GM21717 (cell line): Measurements from ENCODE around the gene NRF1.

ENCODE experiments used
- ATAC-seq: cut with Tn5 transposase; IDR thresholded peaks from one replicate; pipeline ENCODE4 v1.9.1; 2021; ENCODE audit warnings: mild to moderate bottlenecking, moderate library complexity; ENCODE audit not compliant: unreplicated experiment

Gene NRF1

DNA sequence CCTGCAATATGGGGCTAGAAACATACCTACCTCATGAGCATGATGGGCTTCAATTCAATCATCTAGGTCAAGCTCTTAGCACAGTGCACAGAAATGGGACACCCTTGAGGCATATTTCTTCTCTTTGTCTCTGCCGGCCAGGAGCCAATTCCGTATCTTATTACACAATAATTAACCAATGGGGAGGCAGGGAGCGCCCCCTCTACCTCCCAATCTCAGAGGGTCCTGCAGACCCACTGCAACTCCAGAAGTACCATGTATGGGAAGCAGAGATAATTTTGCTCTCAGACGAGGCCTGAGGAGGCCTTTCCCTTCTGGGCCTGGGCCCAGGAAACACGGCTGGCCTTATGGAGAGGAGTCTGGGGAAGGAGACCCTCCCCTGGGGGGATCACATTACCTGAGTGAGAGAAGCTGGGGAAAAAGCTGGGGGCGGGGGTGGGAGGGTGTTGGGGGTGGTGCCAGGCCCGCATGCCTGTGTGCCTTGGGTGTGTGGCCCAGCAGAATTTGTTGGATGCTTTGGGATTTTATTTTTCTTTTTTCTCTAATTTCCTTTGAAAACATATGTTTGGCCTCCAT lies 185.8 kb downstream of the NRF1 start:
- no peak for ATAC-seq

DNA sequence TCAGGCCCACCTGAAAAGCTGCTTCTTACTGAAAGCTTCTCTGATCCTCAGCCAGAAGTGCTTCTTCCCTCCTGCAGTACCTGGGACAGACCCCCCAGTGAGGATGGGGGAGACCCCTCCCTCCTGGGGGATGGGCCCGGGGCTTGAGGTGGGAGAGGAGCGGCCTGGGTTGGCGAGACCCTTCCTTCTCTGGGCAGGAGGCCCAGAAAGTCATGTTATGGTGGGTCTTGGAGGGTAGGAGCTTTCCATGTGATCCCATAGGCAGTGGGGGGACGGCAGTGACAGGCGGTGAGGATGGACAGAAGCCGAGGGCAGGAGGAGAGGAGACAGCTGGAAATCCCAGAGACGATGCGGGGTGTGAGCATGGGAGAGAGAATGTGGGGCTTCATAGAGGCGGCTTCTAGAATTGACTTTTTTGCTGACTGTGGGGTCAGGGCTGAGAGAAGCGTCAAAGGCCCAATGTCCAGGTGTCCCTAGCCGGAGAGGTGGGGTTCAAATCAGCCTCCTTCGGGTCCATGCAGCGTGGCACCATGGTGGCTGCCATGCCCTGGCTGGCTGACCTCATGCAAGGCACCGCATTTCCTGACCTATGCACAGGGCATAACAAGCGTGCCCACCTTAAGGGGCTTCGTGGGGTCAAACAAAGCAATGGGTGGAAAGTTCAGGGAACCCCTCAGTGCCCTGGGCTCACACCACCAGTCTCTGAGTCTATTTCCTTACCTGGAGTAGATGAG lies 187.3 kb downstream of the NRF1 start:
- no peak for ATAC-seq

DNA sequence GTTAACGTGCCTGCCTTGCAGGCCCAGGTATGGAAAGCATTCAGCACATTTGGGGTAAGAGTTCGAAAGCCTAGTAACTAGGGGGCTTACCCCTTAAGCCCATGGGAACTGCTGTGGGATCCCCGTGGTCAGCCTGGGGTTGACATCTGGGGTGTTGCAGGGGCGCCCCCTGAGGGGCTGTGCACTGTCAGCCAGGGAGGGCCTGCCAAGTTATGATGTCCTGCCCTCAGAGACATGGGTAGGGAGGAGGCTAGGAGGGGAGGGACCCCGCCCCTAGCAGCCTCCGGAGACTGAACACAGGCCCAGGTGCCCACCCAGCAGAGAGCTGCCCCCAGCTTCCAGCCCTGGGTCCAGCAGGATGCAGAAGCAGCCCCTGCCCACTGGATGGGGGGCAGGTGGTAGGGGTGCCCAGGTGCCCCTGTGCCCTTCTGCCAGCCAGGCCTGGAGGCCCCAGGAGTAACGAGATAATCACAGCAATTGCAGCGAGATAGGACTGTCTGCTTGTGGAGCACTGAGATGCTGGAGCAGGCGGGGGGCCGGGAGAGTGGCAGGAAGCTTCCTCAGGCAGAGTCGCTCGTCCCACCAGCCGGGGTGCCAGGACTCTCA lies 187.9 kb downstream of the NRF1 start:
- no peak for ATAC-seq

DNA sequence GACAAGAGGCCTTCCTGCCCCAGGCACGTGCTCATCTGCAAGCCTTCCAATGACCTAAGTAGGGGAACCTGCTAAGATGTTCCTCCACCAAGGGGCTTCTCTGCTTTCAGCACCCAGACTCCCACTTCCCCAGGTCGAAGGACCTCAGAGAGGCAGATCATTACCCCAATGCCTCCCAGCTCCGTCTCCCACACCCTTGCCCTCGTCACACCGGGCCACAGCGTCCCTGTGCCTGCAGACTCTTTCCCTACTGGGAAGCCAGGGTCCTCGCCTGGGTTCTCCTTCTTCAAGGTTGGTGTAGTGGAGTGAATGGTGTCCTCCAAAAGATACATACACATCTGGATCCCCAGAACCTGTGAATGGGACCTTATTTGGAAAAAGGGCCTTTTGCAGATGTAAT lies 189.4 kb downstream of the NRF1 start:
- no peak for ATAC-seq

DNA sequence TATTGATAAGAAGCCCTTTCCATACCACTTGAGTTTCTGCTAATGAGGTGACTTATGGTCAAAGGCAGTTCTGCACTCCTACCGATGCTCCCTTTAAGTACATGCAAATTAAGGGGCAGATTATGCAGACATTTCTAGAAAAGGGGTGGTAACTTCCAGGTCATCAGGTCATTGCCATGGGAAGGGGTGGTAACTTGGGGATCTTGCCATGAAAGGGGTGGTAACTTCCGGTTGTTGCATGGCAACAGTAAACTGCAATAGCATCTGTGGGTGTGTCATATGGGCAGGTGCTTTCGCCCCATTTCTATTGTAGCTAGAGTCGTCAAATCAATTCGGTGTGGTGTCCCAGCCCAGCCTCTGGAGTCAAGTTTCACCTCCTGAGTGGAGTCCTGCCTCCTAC lies 190.4 kb downstream of the NRF1 start:
- ATAC-seq: no peak

DNA sequence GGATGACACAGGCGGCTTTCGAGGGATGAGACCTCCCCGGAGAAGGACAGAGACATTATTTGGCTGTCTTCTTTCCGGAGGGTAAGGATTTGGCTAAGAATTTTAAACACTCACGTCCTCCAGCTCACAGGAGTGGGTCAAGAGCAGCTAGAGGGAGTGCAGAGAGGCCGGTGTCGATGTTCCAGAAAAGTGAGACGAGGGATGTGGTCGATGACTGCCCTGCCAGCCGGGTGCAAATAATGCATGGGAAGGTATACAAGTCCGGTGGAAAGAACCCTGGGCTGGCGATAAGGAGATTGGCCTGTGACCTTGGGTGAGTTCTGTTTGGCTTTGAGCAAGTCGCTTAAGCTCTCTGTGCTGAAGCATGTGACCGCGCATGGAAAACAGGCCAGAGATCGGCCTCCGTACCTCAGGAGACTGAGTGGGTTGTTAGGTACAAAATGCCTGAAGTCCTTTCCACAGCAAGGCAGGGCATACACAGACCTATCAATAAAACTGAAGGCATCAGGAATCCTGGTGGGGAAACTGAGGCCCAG lies 192.1 kb downstream of the NRF1 start:
- no peak for ATAC-seq

DNA sequence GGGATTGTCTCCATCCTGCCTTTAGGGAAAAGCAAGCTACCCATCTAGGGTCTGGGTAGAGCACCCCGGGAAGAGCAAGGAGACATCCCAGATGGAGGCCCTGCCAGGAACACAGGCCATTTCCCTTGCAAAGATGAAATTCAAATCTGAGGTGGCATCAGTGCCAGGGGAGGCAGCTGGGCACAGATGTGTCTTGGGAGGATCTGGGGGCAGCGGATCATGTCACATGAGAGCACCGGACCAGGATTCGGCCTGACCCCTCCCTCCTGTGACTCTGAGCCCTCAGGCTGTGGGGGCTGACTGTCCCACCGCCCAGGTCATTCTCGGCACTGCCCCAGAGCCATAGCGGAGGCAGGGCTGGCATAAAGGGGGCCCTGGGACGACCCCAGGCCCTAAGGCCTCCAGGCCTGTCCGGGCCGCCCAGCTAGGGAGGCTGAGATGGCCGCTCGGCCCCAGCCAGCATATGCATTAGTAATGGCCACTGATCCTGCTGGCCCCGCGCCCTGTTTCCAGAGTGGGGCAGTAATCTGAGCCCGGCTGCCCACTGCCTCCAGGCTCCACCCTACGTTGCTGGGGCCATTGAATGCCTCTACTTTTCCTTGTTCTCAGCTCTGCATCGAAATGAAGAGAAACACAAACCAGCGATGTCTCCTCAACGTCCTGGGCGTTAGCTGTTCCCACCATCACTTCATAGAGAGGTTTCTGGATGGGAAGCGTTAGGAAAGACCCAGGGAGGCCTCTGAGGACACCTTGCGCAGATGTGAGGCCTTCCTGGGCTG lies 192.8 kb downstream of the NRF1 start:
- no peak for ATAC-seq

DNA sequence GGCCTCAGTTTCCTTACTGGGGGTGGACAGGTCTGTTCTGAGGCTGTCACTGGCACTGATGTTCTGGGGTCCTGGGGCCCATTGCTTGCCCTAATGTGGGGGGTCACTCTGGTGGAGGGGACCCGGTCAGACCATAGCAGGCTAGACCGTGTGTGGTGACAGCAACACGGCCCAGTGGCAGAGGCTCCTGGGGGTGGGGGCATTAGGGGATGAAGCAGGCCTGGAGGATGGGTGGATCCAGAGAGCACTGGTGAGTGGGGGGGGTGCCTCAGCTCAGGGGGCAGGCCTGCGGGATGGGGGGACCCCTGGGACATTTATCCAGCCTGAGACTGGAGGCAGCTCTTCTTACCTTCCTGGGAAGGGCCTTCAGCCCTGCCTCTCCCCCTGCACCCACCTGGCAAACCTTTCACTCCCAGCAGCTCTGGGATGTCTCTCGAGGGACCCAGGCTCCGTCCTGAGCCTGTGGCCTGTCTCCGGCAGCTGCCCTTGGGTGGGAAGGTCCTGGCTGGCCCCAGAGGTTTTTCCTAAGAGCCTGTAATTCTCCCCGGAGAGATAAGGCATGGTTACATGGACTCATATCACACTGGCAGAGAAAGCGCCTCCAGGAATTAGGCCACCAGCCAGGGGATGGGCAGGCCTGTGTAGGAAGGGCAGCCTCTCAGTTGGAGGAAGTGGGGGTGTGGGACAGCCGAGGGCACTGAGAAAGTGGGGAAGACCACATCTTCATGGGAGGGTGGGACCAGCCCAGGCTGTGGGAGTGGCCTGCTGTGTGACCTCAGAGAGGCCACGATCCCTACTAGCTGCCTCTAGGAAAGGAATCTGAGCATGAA lies 193.6 kb downstream of the NRF1 start:
- ATAC-seq: no peak
